ENCODE data around the gene FAM72A.
"Not testable (repeated sequence)": the region's sequence is repeated elsewhere in the genome, so short reads cannot be mapped to it uniquely, and the experiment has no call there.

- TF ChIP-seq, protein P1, sequence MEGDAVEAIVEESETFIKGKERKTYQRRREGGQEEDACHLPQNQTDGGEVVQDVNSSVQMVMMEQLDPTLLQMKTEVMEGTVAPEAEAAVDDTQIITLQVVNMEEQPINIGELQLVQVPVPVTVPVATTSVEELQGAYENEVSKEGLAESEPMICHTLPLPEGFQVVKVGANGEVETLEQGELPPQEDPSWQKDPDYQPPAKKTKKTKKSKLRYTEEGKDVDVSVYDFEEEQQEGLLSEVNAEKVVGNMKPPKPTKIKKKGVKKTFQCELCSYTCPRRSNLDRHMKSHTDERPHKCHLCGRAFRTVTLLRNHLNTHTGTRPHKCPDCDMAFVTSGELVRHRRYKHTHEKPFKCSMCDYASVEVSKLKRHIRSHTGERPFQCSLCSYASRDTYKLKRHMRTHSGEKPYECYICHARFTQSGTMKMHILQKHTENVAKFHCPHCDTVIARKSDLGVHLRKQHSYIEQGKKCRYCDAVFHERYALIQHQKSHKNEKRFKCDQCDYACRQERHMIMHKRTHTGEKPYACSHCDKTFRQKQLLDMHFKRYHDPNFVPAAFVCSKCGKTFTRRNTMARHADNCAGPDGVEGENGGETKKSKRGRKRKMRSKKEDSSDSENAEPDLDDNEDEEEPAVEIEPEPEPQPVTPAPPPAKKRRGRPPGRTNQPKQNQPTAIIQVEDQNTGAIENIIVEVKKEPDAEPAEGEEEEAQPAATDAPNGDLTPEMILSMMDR (IDR thresholded peaks at IDR 0.05): not testable (repeated sequence)
- TF ChIP-seq POLR2A (IDR thresholded peaks at IDR 0.05): not testable (repeated sequence)
Measured at GRCh38 chr1:206182368-206183317, 20.0 kb downstream of the FAM72A start.
